ENCODE measurements around the gene TSPAN18.
"Not testable (repeated sequence)": the region's sequence is repeated elsewhere in the genome, so short reads cannot be mapped to it uniquely, and the experiment has no call there.

TSPAN18 gene

GRCh38 chr11:44868455-44869421, 142.0 kb downstream of the TSPAN18 start:
- no peak for DNase-seq (ENCODE audit: low spot score)

GRCh38 chr11:44870181-44870580, 143.4 kb downstream of the TSPAN18 start:
- no peak for DNase-seq (ENCODE audit: low spot score)

DNA sequence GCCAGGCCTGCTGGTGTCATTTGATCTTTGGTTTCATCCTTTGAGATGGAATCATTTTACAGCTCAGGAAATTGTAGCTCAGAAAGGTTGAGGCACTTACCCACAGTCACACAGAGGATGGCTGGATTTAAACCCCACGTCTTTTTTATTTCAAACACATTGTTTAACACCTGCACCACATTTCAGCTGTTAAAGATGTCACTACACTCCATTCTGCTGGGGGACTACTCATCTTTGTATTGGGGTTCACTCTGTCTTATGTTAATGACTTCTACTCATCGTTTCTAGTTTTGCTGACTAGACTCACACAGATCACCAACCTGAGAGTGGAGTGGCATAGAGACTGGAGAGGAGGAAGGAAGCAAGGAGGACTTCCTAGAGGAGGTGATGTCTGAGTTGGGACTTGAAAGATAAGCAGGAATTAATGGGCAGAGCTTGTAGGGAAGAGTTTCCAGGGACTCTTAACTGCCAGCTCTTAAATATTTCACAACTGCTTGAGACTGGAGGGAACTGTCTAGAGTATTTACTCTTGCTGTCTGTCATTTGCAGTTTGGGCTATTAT, 143.9 kb downstream of the TSPAN18 start:
- DNase-seq (ENCODE audit: low spot score), result no peak

- not testable (repeated sequence) for DNase-seq (ENCODE audit: low spot score)
These were observed 144.9 kb downstream of the TSPAN18 start for GRCh38 chr11:44871682-44872081.

DNA sequence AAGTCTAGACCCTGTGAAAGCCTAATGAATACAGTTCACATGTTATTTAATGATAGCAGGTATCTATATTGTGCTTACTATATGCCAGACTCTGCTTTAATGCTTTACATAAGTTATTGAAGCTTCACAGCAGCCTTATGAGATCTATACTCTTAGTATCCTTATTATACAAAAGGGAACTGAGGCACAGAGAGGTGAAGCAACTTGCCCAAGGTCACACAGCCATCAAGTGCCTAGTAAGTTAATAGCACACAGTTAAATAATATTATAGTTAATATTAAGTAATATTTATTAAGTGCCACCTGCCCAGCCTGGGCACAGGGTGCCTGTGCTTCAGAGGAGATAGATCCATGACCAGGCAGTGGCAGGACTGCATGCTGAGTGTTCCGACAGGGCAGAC, 145.8 kb downstream of the TSPAN18 start:
- no peak for DNase-seq (ENCODE audit: low spot score)

- DNase-seq (ENCODE audit: low spot score), result no peak
These were observed 146.8 kb downstream of the TSPAN18 start for GRCh38 chr11:44873537-44873936.

- DNase-seq (ENCODE audit: low spot score), result no peak
These were observed 147.5 kb downstream of the TSPAN18 start for GRCh38 chr11:44874284-44874683.

DNA sequence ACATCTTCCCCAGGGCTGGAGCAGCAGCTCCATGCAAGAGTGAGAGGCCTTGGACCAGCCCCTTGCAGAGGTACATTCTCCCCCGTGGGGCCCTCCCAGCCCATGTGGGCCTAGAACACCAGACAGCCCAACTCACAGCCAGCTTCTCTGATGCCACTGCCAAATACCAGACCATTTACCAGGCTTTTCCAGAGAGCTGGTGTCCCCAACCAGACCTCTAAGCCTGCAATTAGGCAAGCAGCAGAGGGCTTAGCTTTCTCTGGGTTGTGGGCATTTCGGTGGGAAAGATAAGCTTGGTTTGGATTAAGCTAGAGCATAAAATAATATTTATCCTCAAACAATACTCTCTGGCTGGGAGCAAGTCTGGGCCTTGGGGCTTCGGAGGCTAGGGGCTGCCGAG, 148.3 kb downstream of the TSPAN18 start:
- no peak for DNase-seq (ENCODE audit: low spot score)

- DNase-seq (ENCODE audit: low spot score), result no peak
These were observed 149.5 kb downstream of the TSPAN18 start for GRCh38 chr11:44876194-44876723.

- no peak for DNase-seq (ENCODE audit: low spot score)
These were observed 150.1 kb downstream of the TSPAN18 start for GRCh38 chr11:44876906-44877305.

DNA sequence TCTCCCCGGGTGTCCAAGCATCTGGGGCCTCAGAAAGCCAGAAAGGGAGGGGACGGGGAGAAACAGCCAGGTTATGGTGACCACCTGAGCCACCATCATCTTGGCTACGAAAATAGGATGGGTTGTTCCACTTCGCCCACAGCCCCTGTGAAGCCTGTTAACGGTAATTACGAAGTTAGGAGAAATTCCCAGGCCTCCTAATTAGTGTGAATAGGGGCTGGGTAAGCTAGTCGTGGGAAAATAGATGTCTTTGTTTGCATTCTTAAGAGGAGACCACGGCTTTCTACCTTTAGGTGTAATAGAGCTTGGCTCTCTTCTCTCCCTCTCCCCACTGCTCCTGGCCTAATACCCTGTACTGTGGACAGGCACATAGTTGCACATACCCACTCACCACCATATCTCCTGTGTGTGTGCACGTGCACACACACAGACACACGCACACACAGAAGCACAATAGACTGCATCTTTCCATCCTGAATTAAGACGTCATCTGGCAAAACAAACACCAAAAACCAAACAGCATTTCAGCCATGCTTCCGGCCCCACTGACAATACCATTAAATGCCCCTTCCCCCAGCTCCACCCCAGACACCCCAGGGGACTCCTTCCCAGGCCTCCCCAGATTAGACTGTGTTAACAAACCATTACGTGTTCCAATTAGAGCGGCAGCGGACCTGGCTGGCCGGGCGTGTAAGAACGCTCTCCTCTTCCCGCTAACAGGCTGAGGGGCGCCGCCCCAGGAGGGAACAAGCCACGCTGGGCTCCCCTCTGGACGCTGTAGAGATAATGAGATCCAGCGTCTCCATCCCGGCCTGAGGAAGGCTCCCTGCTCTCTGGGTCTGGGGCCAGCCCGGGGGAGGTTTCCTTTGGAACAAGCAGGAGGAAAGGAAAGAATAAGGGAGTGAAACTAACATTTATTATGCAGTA, 151.1 kb downstream of the TSPAN18 start:
- DNase-seq (ENCODE audit: low spot score), result no peak

DNA sequence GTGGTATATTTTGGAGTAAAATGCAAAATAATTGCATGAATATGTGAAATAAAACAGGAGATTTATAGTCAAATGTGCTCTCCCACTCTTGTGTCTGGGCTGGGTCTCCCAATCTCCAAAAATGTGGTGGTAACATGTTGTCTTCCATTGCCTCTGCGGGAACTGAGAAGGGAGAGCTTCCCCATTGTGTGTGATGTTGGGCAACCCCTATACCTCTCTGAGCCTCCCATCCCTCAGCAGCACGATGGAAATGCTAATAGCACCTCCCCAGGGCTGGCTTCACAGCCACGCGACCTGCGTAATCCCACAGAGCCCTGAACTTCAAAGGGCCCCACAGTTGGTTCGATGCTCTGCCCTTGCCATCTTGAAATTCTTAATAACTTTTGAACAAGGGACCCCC, 151.9 kb downstream of the TSPAN18 start:
- DNase-seq (ENCODE audit: low spot score), result no peak

DNA sequence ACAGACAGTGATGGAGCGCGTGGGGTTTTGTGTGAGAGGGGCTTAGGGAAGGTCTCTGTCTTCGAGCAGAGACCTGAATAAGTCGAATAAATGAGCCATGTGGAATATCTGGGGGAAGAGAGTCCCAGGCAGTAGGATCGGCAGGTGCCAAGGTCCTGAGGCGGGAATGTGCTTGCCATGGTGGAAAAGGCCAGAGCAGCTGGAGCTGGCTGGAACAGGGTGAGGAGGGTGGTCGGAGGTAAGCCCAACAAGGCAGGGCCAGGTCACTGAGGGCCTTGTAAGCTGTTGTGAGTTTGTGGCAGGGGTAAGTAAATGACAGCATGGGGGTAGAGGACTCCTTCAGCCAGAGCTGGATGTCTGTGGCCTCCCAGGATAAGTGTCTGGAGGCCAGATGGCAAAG, 152.7 kb downstream of the TSPAN18 start:
- DNase-seq (ENCODE audit: low spot score), result no peak

DNA sequence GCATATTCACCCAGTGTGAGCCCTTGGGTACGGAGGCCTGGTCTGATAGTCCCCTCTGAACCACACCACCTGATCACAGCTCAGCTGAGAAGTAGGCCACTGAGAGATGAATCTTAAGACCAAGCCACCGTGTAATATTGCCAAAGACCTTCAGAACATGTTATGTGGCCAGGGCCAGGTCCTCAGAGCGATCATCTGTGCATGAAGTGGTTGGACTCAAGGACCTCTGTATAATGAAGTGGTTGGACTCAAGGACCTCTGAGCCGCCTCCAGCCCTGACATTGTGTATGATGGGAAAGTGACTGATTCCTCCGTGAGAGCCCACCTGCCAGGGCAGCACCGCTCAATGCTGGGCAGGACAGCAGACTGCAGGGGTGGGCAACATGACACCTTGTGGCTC, 153.7 kb downstream of the TSPAN18 start:
- no peak for DNase-seq (ENCODE audit: low spot score)

DNA sequence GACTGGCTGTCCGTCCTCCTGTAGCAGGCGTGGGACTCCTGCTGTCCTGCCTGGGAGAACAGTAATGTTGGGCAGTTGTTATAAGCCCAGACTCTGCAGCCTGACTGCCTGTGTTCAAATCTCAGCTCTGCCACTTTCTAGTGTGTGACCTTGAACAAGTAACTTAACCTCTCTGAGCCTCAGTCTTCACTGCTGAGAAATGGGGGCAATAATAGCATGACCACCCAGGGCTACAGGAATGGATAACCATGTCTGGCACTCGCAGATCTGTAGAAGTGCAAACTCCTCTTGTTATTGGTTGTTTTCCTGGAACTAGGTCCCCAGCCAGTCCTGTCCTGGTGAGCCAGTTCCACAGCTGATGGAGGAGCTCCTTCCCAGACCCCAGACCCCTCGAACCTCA, 154.2 kb downstream of the TSPAN18 start:
- no peak for DNase-seq (ENCODE audit: low spot score)

- no peak for DNase-seq (ENCODE audit: low spot score)
These were observed 156.5 kb downstream of the TSPAN18 start for GRCh38 chr11:44883277-44883676.

- DNase-seq (ENCODE audit: low spot score), result no peak
These were observed 157.3 kb downstream of the TSPAN18 start for GRCh38 chr11:44884056-44884455.

GRCh38 chr11:44885065-44885810, 158.5 kb downstream of the TSPAN18 start:
- DNase-seq (ENCODE audit: low spot score), result no peak

DNA sequence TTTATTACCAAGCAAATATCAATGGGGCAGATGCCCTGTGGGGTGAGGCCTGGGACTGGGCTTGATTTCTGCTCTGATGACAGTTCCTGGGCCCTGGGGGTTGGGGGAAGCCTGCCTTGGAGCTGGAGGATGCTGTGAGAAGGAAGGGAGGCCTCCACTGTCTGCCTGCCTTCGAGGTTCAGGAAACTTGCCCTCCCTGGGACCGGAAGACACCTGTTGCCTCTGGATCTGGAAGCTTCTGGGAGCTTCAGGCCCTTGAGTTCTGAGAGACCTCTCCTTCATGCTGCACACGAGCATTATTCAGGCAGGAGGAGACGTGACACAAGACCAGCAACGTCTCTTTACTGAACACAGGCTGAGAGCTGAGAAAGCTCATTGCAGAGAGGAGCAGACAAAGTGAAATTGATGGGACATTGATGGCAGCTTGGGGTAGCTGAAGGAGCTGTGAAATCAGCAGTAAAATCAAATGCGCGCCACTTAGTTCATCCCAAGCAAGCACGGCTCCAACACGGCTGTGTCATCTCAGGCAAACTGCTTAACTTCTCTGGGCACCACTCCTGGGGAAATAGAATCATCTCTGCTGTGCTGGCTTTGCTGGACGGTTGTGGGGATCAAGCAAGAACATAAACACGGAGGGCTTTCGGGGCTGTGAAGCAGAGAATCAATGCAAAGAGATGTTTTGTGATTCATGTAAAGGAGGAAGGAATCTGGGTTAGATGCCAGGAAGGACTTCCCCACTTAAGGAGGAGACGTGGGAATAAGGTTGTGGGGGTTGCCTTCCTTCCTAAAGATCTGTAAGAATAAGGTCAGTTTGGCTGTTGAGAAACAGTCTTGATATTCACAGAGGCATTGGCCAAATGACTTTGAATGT, 159.4 kb downstream of the TSPAN18 start:
- DNase-seq (ENCODE audit: low spot score), result no peak

GRCh38 chr11:44886790-44887140, 160.0 kb downstream of the TSPAN18 start:
- DNase-seq (ENCODE audit: low spot score), result no peak

DNA sequence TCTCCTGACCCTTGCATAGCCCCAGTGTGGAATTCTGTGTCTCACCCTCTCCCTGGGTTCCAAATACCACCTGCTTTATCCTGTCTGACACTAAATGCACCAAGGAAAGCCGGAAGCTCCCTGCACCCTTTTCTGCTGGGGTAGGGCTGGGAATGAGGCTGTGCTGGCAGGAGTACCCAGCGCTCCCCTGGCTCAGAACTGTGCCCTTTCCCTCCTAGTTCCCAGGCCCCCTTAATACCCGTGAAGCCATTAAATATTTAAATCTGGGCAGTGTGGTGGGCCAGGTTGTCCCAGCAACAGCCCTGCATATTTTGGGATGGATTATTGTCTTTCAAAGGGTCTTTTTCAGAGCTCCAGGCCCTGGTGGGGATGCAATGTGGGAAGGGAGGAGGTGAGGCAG, 160.9 kb downstream of the TSPAN18 start:
- no peak for DNase-seq (ENCODE audit: low spot score)
